TTC549 (cell line): Measurements from ENCODE around the gene NFX1.
"Not testable (repeated sequence)": the region's sequence is repeated elsewhere in the genome, so short reads cannot be mapped to it uniquely, and the experiment has no call there.

Experiments
- FAIRE-seq: peaks from 2 replicates; lab custom pipeline; 2012; peaks lifted over from hg19 to GRCh38; lab: Jason Lieb, UNC

The NFX1 gene

DNA sequence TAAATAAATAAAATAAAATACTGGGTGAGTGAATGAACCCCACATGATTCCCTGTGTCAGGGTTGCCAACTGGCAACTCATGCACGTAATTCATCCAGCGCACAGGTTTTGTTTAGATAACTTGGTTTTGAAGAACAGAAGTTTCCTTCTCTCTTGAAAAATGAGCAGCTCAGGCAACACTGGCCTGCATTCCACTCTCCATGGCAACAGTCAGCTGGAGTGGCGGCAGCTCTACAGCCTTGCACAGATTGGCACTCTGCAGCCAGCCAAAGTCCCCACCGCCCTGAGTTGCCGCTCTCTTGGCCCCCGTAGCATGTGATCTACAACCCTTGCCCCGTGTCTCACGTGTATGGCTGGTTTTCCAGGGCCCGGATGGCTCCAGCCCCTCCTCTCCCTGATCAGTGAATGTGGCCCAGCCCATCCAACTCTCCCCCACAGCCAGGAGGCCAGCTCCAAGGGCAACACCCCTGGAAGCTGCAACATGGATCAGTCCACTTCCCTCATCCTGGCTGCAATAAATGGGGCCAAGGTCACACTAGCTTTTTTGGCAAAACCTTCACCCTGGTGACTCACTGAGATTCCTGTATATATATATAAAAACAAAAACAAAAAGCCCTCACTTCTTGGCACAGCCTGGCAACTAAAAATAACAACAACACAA, 100.9 kb downstream of the NFX1 start:
- FAIRE-seq, result not testable (repeated sequence)

DNA sequence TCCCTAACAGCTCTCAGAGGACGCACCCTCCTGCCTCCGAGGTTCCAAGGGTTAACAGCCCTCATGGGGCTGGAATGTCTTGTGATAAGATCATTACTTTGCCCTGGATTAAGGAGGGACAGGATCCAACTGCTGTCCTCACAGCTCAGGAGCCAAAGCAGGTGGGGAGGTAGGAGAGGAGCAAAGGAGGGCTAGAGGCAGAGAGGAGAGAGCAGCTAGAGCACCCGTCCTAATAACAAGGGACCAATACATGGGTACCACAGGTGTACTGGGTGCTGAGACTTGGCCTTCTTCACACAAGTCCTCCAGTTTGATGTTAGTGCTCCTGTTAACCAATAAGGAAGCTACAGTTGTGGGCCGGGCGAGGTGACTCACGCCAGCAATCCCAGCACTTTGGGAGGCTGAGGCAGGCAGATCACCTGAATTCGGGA, 102.3 kb downstream of the NFX1 start:
- FAIRE-seq, result not testable (repeated sequence)

- FAIRE-seq, result no peak
Observed at GRCh38 chr9:33393581-33393980, 103.3 kb downstream of the NFX1 start.

DNA sequence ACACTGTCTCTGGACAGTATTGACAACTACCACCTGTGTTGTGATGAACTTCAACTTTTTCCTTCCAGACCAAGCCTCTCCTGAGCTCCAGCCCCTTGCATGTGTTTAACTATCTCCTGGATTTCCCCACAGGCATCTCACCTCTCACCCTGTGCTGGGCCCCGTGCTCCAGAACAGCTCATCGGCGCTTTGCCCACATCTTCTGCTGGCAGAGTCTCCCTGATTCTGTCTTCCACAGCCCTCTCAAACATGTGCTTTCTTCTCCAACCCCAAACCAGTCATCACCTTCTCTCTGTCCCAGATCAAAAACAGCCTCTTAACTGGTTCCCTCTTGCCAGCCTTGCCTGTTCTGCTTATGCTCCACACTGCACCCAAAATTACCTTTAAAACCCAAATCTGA, 103.7 kb downstream of the NFX1 start:
- FAIRE-seq, result not testable (repeated sequence)

DNA sequence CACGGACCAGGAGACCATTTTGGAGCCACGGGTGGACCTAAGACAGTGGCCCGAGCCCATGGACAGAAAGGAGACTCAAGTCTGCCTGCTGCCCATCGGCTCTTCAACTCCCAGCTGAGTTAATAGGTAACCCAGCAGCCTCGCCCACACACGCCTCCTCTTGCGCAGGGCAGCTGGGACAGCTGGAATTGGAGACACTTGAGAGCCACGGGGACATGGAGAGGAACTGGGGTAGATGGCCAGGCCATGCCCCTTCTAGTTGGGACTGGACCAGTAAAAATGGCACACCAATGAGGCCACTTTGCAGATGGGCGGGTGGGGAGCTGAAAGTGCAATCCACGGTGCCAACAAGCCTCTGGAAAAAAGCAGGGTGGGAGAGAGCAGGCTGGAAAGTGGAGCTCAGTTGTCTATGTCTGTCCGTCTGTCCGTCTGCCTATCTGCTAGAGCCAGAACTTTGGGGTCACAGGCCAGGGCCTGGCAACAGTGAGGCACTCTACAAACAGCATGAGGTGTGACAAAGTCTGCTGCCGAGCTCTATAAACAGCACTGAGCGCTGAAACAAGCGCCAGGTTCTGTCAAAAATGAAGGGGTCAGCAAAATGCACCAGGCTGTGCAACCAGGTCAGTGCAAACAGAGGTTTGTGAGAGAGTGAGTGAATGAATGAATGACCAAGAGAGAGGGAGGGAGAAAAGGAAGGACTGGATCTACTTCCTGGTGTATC, 105.0 kb downstream of the NFX1 start:
- not testable (repeated sequence) for FAIRE-seq

GRCh38 chr9:33397801-33398200, 107.5 kb downstream of the NFX1 start:
- not testable (repeated sequence) for FAIRE-seq

GRCh38 chr9:33399047-33399446, 108.7 kb downstream of the NFX1 start:
- not testable (repeated sequence) for FAIRE-seq

DNA sequence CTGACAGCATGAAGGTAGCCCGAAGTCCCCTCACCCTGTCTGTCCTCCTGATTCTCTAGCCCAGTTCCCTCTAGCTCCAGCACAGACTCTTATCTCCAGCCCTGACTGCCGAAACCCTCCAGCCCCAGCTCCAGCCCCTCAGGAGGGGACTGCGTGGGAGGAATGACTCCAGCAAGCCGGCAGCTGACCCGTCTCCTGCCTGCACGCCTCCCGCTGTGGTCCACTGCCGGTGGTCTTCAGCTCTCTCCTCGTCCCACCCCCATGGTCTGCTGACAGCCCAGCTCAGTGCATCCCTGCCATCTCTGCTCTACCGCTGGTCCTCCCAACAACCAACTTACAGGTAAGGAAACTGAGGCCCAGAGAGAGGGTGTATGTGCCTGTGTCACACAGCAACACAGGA, 111.5 kb downstream of the NFX1 start:
- not testable (repeated sequence) for FAIRE-seq

DNA sequence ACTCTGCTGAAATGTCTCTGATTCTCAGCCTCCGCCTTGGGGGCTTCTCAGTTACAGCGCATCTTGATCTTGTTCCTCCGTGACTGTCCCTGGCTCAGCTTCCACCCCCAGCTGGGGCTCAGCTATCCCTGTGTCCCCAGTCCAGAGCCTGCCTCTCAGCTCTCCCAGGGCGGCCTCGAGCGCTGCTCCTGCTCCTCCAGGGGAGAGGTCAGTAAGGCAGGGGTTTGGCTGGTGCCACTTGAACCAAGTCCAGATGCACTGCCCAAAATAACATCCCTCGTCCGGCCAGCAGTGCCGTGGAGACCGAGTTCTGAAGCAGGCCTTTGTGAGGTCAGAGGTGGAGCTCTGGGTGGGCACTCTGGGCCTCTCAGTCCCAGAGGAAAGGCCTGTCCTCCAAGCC, 112.1 kb downstream of the NFX1 start, which contains the start of gene AQP7:
TSS of gene AQP7 (minus strand) at position 198 of the 400 bp plus-strand sequence. CDS start 1,306 bp downstream, outside the sequence.
- FAIRE-seq, result not testable (repeated sequence)

- no peak for FAIRE-seq
Observed at GRCh38 chr9:33403941-33404787, 113.8 kb downstream of the NFX1 start.

DNA sequence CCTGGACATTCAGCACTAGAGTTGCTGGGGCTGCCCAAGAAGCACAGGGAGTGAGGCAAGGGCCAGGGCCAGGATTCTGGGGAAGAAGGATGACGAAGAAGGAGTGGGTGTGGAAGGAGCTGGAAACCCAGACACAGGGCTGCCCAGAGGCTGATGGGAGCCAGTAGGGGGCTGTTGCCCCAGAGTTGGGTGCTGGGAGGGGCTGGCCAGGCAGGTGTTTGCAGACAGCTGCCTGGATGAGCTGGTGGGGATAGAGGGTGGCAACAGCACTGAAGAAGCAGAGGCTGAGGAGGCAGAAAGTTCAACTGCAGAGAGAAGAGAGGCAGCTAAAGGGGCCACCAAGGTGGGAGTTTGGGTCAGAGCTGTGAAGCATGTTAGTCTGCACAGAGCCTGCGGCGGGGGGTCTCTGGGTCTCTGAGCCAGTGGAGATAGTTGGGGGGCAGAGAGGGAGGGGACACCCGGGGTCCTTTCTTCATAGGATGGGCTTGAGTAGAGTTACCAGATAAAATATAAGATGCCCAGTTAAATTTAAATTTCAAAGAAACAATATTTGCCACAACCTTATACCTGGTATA, 114.6 kb downstream of the NFX1 start:
- FAIRE-seq, result no peak

DNA sequence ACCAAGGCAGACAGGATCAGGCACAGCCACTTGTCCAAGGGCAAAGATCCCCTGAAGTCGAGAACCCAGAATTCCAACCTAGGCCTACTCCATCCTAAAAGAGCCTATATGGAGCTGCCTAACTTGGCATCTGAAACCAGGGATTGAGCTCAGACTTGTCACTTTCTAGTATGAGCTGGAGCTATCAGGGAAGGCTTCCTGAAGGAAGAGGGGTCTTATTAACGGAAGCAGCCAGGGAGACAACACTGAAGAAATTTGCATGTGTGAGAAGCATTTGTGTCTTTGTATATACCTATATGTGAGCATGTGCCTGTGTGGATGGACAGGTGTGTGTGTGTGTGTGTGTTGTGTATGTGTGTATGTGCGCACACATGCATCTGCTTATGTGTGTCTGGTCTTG, 116.7 kb downstream of the NFX1 start:
- no peak for FAIRE-seq

- FAIRE-seq, result no peak
Observed at GRCh38 chr9:33408087-33408486, 117.8 kb downstream of the NFX1 start.

GRCh38 chr9:33414268-33414667, 124.0 kb downstream of the NFX1 start:
- FAIRE-seq, result no peak

DNA sequence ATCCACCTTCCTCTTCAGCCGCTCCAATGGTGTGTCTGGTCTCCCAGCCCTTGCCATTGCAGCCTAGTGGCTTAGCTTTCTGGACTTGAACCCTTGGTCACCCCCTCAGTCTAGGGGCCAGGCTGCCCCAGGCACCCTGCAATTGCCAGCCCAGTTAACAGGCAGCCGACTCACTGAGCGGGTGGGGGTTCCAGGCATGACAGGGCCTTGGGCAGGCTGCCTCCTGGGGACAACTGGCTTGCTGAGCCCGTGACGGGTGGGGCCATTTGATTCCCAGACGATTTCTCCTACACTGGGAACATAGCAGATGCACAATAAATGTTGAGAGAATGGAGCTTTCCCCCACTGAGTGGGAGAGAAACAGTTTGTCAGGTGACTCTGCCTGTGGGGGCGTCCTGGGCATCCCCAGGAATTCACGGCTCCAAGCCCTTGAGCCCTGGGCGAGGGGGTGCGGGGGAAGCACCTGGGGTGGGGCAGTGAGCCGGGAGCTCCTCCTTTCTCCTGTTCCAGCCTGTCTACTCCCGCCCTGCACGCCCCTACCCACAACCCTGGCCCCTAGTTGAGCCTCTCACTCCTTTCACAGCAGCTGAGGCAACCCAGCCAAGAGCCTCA, 124.7 kb downstream of the NFX1 start:
- no peak for FAIRE-seq

- no peak for FAIRE-seq
Observed at GRCh38 chr9:33415501-33416038, 125.3 kb downstream of the NFX1 start.

GRCh38 chr9:33416996-33417395, 126.7 kb downstream of the NFX1 start:
- no peak for FAIRE-seq

DNA sequence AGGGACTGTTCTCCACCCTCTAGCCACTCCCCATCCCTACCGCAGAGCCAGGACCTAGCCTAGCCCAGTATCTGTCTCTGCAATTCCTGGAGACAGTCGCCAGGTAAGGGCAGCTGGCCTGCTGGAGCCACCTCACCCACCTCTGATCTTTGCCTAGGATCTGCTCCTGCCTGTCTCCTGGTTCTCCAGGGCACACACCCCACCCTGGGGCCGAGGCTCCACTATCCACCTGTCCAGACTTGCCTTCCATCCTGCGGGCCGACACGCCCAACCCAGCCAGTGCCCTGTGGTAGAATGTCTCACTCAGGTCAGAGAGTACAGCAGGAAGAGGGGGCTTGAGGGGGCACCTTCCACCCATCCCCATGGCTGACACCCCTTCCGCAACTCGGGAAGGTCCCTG, 127.8 kb downstream of the NFX1 start:
- no peak for FAIRE-seq

DNA sequence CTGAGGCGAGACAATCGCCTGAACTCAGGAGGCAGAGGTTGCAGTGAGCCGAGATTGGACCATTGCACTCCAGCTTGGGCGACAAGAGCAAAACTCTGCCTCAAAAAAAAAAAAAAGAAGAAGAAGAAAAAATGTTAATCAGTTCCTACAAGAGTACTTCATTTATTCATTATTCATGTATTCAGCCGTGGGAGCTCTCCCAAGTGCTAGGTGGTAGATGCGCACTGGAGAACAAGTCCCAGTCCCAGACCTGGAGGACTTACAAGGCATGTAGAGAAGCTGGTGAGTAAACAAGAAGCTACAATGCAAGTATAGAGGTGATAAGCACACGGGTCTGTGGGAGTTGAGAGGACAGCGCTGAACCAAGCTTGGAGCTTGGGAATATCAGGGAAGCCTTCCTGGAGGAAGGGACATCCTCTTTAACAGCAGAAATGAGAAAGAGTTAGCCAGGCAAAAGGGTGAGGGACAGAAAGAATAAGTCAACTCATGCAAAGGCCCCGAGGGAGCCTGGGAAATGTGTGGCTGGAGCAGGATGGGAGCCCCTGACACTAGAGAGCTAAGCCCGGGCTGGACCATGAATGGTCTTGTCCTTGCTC, 129.5 kb downstream of the NFX1 start:
- FAIRE-seq, result no peak
